Activated B cell treated with CpG ODN at 0.5 μM for 24 hours (primary cell): ENCODE results near the gene NPC2. TPM values are rescaled to one million over a fixed set of nuclear protein-coding genes. Genes with fewer than 3 reads are reported as not detected.

Experiments
- ATAC-seq: fragments of 200-7000 bp; cut with Tn5 transposase; one replicate; pipeline ENCODE4 v1.10.0; 2021; ENCODE audit warnings: low read depth, mild to moderate bottlenecking, moderate library complexity
- CTCF ChIA-PET: fragments of 350-600 bp; sonication (Branson Sonifier 250); formaldehyde crosslinking; loops from one replicate; lab custom pipeline; 2021; ENCODE audit warnings: antibody characterized with exemption; lab: Charles Lee
- POLR2A ChIA-PET: fragments of 350-600 bp; sonication (Branson Sonifier 250); formaldehyde crosslinking; loops from one replicate; lab custom pipeline; 2021; ENCODE audit warnings: antibody characterized with exemption; lab: Charles Lee
- DNase-seq: peaks from one replicate; pipeline ENCODE4 v3.0.0; 2022
- H3K27ac Mint-ChIP-seq: one replicate; pipeline ENCODE4 v1.8.0; 2020; ENCODE audit warnings: mixed read lengths
- H3K27me3 Mint-ChIP-seq: one replicate; pipeline ENCODE4 v1.8.0; 2021; ENCODE audit warnings: mixed read lengths
- H3K36me3 Mint-ChIP-seq: one replicate; pipeline ENCODE4 v1.8.0; 2021; ENCODE audit warnings: low read depth, mixed read lengths
- H3K4me1 Mint-ChIP-seq: one replicate; pipeline ENCODE4 v1.8.0; 2021; ENCODE audit warnings: mixed read lengths
- H3K4me3 Mint-ChIP-seq: one replicate; pipeline ENCODE4 v1.8.0; 2020; ENCODE audit warnings: mild to moderate bottlenecking, mixed read lengths
- H3K9me3 Mint-ChIP-seq: one replicate; pipeline ENCODE4 v1.8.0; 2020; ENCODE audit warnings: mixed read lengths
- intact Hi-C: fragments of 100-400 bp; cut with micrococcal nuclease; formaldehyde crosslinking; loops from one replicate; pipeline ENCODE4 v1.15.1; 2024
- total RNA-seq: library from RNA; stranded (reverse); gene quantifications from 2 replicates; pipeline ENCODE4 v1.2.3, GENCODE V29; 2022
- TF ChIP-seq, protein P1 (sequence below): fragments of 200-600 bp; IDR thresholded peaks from one replicate; pipeline ENCODE4 v1.8.0; 2022; ENCODE audit warnings: antibody characterized with exemption, mild to moderate bottlenecking

Gene NPC2
- total RNA-seq, 1 donor from 2014 or later = 69.4 TPM

DNA sequence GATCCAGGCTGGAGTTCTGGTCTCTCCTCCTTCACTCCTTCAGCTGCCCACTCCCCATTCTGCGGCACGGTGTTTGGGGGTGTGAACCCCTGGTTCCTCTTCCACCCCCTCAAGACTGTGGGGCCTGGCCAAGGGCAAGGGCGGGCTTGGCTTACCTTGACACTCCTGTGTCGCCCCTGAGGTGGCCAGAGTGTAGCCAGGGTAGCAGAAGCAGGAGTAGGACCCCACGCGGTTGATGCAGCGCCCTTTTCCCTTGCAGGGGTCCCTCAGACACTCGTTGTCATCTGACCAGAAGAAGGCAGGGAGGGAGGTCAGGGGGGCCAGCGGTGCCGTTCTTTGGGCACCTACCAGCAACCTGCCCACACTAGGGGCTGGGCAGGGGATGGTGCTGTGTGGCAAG is 28.7 kb upstream of the NPC2 start:
- Mint-ChIP-seq H3K27me3 (peaks cover 10% of the 10 kb centered on the region), H3K36me3 (no peaks in the 10 kb centered on the region), H3K4me3 (no peak overlapping the region), H3K27ac (no peak overlapping the region), H3K4me1 (peaks cover 14% of the 10 kb centered on the region), H3K9me3 (no peaks in the 10 kb centered on the region)
- ATAC-seq (no peak), DNase-seq (no peak)
- intact Hi-C loops = no loop called here
- ChIA-PET CTCF (no interaction called here), POLR2A (no interaction called here)
- TF ChIP-seq, protein P1, sequence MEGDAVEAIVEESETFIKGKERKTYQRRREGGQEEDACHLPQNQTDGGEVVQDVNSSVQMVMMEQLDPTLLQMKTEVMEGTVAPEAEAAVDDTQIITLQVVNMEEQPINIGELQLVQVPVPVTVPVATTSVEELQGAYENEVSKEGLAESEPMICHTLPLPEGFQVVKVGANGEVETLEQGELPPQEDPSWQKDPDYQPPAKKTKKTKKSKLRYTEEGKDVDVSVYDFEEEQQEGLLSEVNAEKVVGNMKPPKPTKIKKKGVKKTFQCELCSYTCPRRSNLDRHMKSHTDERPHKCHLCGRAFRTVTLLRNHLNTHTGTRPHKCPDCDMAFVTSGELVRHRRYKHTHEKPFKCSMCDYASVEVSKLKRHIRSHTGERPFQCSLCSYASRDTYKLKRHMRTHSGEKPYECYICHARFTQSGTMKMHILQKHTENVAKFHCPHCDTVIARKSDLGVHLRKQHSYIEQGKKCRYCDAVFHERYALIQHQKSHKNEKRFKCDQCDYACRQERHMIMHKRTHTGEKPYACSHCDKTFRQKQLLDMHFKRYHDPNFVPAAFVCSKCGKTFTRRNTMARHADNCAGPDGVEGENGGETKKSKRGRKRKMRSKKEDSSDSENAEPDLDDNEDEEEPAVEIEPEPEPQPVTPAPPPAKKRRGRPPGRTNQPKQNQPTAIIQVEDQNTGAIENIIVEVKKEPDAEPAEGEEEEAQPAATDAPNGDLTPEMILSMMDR = no peak

DNA sequence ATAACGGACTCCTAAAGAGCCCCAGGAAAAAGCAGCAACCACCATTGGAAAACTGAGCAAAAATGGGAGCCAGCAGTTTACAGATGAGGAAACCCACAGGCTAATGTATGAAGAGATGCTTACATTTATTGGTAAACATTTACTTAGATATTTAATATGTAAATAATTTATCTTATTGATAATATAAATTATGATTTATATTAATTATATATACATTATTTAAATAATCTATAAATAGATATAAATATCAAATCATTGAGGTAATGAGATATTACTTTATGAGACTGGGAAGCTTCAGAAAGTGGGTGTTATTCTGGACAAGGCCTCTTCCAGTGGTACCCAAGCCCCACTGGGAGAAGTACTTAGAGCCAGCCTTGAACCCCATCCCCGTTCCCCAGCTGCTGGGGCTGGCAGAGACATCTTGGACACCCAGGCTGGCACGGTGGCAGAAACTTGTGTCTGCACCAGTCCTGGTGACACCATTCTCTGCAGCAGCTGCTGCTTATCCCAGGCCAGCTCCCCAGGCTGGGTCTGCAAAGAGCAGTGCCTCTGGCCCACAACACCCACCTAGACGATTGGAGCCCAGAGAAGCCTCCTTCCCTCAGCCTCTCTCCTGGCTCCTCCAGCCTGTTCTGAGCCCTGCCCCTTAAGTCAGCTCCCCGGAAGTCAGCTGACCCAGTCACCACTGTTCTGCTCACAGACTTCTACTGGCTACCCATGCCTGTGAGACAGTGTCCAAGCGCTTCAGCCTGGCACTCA is 26.4 kb upstream of the NPC2 start:
- TF ChIP-seq, protein P1 = no peak
- peaks cover 6% of the 10 kb centered on the region for H3K27me3 Mint-ChIP-seq
- ATAC-seq = no peak
- H3K4me1 Mint-ChIP-seq = peaks cover 5% of the 10 kb centered on the region
- CTCF ChIA-PET = no interaction called here
- H3K36me3 Mint-ChIP-seq = no peaks in the 10 kb centered on the region
- DNase-seq = no peak
- H3K27ac Mint-ChIP-seq = no peak overlapping the region
- intact Hi-C loops = no loop called here
- H3K9me3 Mint-ChIP-seq = no peaks in the 10 kb centered on the region
- no peak overlapping the region for H3K4me3 Mint-ChIP-seq
- POLR2A ChIA-PET = no interaction called here

DNA sequence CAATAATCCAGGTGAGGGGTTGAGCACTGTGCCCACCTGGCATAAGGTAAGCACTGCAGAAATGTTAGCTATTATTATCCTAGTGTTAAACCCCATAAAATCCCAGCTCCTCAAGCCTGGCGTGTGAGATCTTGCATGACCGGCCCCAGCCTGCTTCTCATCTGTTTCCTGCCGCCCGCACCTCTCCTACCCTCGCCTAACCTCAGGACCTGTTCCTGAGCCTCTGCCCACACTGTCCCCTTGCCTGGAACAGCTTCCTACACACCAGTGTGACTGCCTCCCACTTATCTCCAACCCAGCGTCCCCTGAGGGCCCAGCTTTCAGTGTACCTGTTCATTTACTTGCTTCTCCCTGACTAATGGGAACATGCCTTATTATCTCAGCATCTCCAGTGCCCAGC is 25.1 kb upstream of the NPC2 start:
- TF ChIP-seq, protein P1 = no peak
- Mint-ChIP-seq H3K4me1 (peaks cover 9% of the 10 kb centered on the region), H3K27ac (no peak overlapping the region), H3K9me3 (no peaks in the 10 kb centered on the region), H3K4me3 (no peak overlapping the region), H3K27me3 (peaks cover 5% of the 10 kb centered on the region), H3K36me3 (no peaks in the 10 kb centered on the region)
- DNase-seq (no peak), ATAC-seq (no peak)
- POLR2A ChIA-PET = no interaction called here
- intact Hi-C loops = no loop called here
- CTCF ChIA-PET = no interaction called here

DNA sequence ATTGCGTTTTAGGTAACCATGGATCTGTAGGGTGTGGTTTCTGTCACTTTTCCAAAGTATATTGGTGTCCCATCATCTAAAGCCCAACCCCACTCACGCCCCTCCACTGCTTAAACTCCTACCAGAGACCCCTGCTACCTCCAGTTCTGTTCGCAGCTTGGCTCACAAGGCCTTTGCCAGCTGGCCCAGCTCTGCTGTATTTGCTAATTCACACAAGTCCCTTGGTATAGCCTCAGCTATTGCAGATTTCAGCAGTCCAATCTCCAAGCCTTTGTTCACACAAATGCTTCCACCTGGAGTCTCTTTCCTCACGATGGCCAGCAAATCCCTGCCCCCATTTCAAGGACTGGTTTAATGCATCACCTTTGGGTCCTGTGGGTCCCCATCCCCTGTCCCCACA is 24.6 kb upstream of the NPC2 start:
- Mint-ChIP-seq H3K4me3 (no peak overlapping the region), H3K36me3 (no peaks in the 10 kb centered on the region), H3K9me3 (no peaks in the 10 kb centered on the region), H3K27me3 (peaks cover 6% of the 10 kb centered on the region), H3K27ac (no peak overlapping the region), H3K4me1 (peaks cover 9% of the 10 kb centered on the region)
- TF ChIP-seq, protein P1 = no peak
- DNase-seq (no peak), ATAC-seq (no peak)
- CTCF ChIA-PET = no interaction called here
- intact Hi-C loops = no loop called here
- POLR2A ChIA-PET = no interaction called here

DNA sequence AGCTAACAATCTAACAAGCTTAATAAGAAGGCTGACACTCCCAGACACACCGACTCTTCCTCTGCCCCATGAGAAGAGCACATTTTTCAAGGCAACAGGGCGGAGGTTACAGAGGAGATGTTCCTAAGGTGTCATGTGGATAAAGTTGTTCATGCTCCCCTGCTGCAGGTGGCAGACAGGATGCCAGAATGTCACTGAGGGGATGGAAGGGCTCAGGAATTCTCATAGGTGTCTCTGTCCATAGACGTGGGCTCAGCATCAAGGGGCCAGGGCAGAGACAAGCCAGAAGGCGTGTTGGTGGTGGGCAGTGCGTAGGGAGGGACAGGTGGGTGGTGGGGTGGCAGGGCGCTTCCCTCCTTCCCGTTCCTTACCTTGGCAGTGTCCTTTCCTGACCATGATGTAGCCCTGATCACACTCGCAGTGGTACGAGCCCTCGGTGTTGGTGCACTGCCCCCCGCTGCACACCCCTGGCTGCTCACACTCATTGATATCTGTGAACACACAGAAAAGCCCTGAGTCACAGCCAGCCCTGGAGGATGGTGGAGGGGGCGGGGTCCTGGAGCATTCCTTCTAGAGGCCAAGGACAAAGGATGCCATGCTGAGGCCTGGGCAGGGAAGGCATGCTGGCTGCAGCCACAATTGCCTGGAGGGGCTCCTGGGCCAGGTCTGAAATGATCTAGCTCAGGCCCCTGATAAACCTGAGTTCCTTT is 23.5 kb upstream of the NPC2 start:
- DNase-seq (no peak), ATAC-seq (no peak)
- Mint-ChIP-seq H3K9me3 (no peaks in the 10 kb centered on the region), H3K27me3 (peaks cover 6% of the 10 kb centered on the region), H3K27ac (no peak overlapping the region), H3K36me3 (no peaks in the 10 kb centered on the region), H3K4me1 (peaks cover 9% of the 10 kb centered on the region), H3K4me3 (no peak overlapping the region)
- ChIA-PET POLR2A (no interaction called here), CTCF (no interaction called here)
- intact Hi-C loops = no loop called here
- TF ChIP-seq, protein P1 = no peak
